NB4 (cell line): Measurements from ENCODE around the gene DCUN1D2.

ENCODE experiments used
- CTCF ChIP-seq: IDR thresholded peaks from one replicate; pipeline ENCODE4 v1.5.1; 2012; ENCODE audit warnings: low read depth, low read length
- MAX ChIP-seq: IDR thresholded peaks from 2 replicates; pipeline ENCODE4 v1.6.1; 2011; ENCODE audit warnings: low read depth, low read length
- MYC ChIP-seq: IDR thresholded peaks from 2 replicates; pipeline ENCODE4 v1.6.1; 2011; ENCODE audit warnings: low read depth, low read length

- no peak for TF ChIP-seq MAX
- TF ChIP-seq MYC = no peak
- no peak for TF ChIP-seq CTCF
Measured at GRCh38 chr13:113456116-113456702, 34.3 kb downstream of the DCUN1D2 start.
